HG03095 (cell line): Measurements from ENCODE around the gene FAM171A2.
"Not testable (repeated sequence)": the region's sequence is repeated elsewhere in the genome, so short reads cannot be mapped to it uniquely, and the experiment has no call there.

Source experiments
- ATAC-seq: cut with Tn5 transposase; IDR thresholded peaks from one replicate; pipeline ENCODE4 v1.9.1; 2021; ENCODE audit warnings: moderate library complexity; ENCODE audit not compliant: unreplicated experiment

Gene FAM171A2

GRCh38 chr17:44363613-44364159 lies at the start of gene FAM171A2:
FAM171A2 (minus strand) TSS chr17:44363853; CDS start chr17:44363714, 139 bp downstream.
- ATAC-seq: no peak

- no peak for ATAC-seq
Observed at GRCh38 chr17:44409309-44410028, 45.8 kb upstream of the FAM171A2 start.

- ATAC-seq: no peak
Observed at GRCh38 chr17:44408786-44409185, 45.1 kb upstream of the FAM171A2 start.

GRCh38 chr17:44402564-44403172 lies 39.0 kb upstream of the FAM171A2 start:
- ATAC-seq: no peak

- no peak for ATAC-seq
Observed at GRCh38 chr17:44400226-44400847, 36.7 kb upstream of the FAM171A2 start.

- ATAC-seq: no peak
Observed at GRCh38 chr17:44398692-44399691, 35.3 kb upstream of the FAM171A2 start.

- ATAC-seq: no peak
Observed at GRCh38 chr17:44397479-44398440, 34.1 kb upstream of the FAM171A2 start.

GRCh38 chr17:44396946-44397345 lies 33.3 kb upstream of the FAM171A2 start:
- no peak for ATAC-seq

GRCh38 chr17:44394833-44395232 lies 31.2 kb upstream of the FAM171A2 start:
- ATAC-seq: no peak

- ATAC-seq: not testable (repeated sequence)
Observed at GRCh38 chr17:44394112-44394511, 30.5 kb upstream of the FAM171A2 start.

GRCh38 chr17:44390250-44390870 lies 26.7 kb upstream of the FAM171A2 start:
- ATAC-seq: no peak

GRCh38 chr17:44389723-44390202 lies 26.1 kb upstream of the FAM171A2 start:
- ATAC-seq: no peak

GRCh38 chr17:44389281-44389680 lies 25.6 kb upstream of the FAM171A2 start, which contains the start of gene ITGA2B:
ITGA2B (minus strand) TSS chr17:44389649; CDS start chr17:44389473, 176 bp downstream.
- ATAC-seq: no peak

- no peak for ATAC-seq
Observed at GRCh38 chr17:44387804-44388203, 24.2 kb upstream of the FAM171A2 start.

- no peak for ATAC-seq
Observed at GRCh38 chr17:44386182-44386525, 22.5 kb upstream of the FAM171A2 start.

GRCh38 chr17:44385287-44386181 lies 21.9 kb upstream of the FAM171A2 start:
- no peak for ATAC-seq

GRCh38 chr17:44384823-44385286 lies 21.2 kb upstream of the FAM171A2 start:
- ATAC-seq: no peak
